Skeletal muscle tissue (tissue), 4 donors: ENCODE results near the gene C4orf50. TPM values are rescaled to one million over a fixed set of nuclear protein-coding genes. Genes with fewer than 3 reads are reported as not detected.

Source experiments
- H3K27ac ChIP-seq: one replicate; pipeline ENCODE4 v1.7.0; 2013; ENCODE audit warnings: mild to moderate bottlenecking, low read depth, low read length, inconsistent platforms
- H3K27me3 ChIP-seq, 3 donors: one replicate each; pipeline ENCODE4 v1.7.0; 2013; ENCODE audit warnings: low read length in 3 of 3; ENCODE audit not compliant: control insufficient read depth in 3 of 3, insufficient read depth in 3 of 3
- H3K36me3 ChIP-seq, 3 donors: one replicate each; pipeline ENCODE4 v1.7.0; 2013; ENCODE audit warnings: low read length in 3 of 3; ENCODE audit not compliant: control insufficient read depth in 3 of 3, insufficient read depth in 3 of 3
- H3K4me1 ChIP-seq, 3 donors: one replicate each; pipeline ENCODE4 v1.7.0; 2013; ENCODE audit warnings: low read length in 3 of 3, mild to moderate bottlenecking in 3 of 3; ENCODE audit not compliant: control insufficient read depth in 3 of 3, insufficient read depth in 3 of 3
- H3K4me3 ChIP-seq, 3 donors: one replicate each; pipeline ENCODE4 v1.7.0; 2013; ENCODE audit warnings: low read length in 3 of 3
- H3K9ac ChIP-seq, 3 donors: one replicate each; pipeline ENCODE4 v1.7.0; 2013; ENCODE audit warnings: low read length in 3 of 3, mild to moderate bottlenecking in 3 of 3, moderate library complexity in 2 of 3, low read depth in 1 of 3
- H3K9me3 ChIP-seq, 3 donors: one replicate each; pipeline ENCODE4 v1.7.0; 2013; ENCODE audit warnings: low read length in 3 of 3; ENCODE audit not compliant: control insufficient read depth in 3 of 3
- total RNA-seq: library from RNA; depleted of rRNA; stranded (reverse); fragments of >200 nt; gene quantifications from one replicate; pipeline ENCODE4 v1.2.3, GENCODE V29; 2014
- donor health status: Osteomylitis.

C4orf50 gene
- total RNA-seq, 1 donor from 2014 or later = not detected

GRCh38 chr4:6019316-6020263 lies 1.4 kb upstream of the C4orf50 start:
- no peak overlapping the region for H3K27ac ChIP-seq
- no peaks in the 10 kb centered on the region for H3K36me3 ChIP-seq
- peaks cover 8 to 44% (median 34%) of the 10 kb centered on the region in 3 donors for H3K27me3 ChIP-seq
- H3K9ac ChIP-seq = no peak overlapping the region
- H3K4me3 ChIP-seq = no peak overlapping the region
- no peaks in the 10 kb centered on the region for H3K4me1 ChIP-seq
- no peaks in the 10 kb centered on the region for H3K9me3 ChIP-seq

GRCh38 chr4:6017800-6018199 lies 431 bp downstream of the C4orf50 start:
- H3K27me3 ChIP-seq = peaks cover 2 to 35% (median 25%) of the 10 kb centered on the region in 3 donors
- no peak overlapping the region for H3K27ac ChIP-seq
- no peak overlapping the region for H3K4me3 ChIP-seq
- H3K9ac ChIP-seq = no peak overlapping the region
- H3K36me3 ChIP-seq = no peaks in the 10 kb centered on the region
- no peaks in the 10 kb centered on the region for H3K4me1 ChIP-seq
- no peaks in the 10 kb centered on the region for H3K9me3 ChIP-seq

- no peak overlapping the region for H3K9ac ChIP-seq
- H3K36me3 ChIP-seq = no peaks in the 10 kb centered on the region
- H3K4me1 ChIP-seq = no peaks in the 10 kb centered on the region
- H3K4me3 ChIP-seq = no peak overlapping the region
- peaks cover 0 to 29% (median 25%) of the 10 kb centered on the region in 3 donors for H3K27me3 ChIP-seq
- H3K9me3 ChIP-seq = no peaks in the 10 kb centered on the region
- H3K27ac ChIP-seq = no peak overlapping the region
These were observed 1.2 kb downstream of the C4orf50 start for GRCh38 chr4:6017030-6017429.

GRCh38 chr4:6013564-6013963 lies 4.7 kb downstream of the C4orf50 start:
- no peaks in the 10 kb centered on the region for H3K36me3 ChIP-seq
- H3K27me3 ChIP-seq = peaks cover 11 to 40% (median 23%) of the 10 kb centered on the region in 3 donors
- H3K27ac ChIP-seq = no peak overlapping the region
- no peak overlapping the region for H3K4me3 ChIP-seq
- H3K9me3 ChIP-seq = no peaks in the 10 kb centered on the region
- H3K9ac ChIP-seq = no peak overlapping the region
- H3K4me1 ChIP-seq = peaks cover 0 to 2% (median 0%) of the 10 kb centered on the region in 3 donors

GRCh38 chr4:6012200-6012599 lies 6.0 kb downstream of the C4orf50 start:
- Histone ChIP-seq H3K4me1 (peaks cover 0 to 2% (median 0%) of the 10 kb centered on the region in 3 donors), H3K36me3 (no peaks in the 10 kb centered on the region), H3K27me3 (peaks cover 14 to 40% (median 19%) of the 10 kb centered on the region in 3 donors), H3K27ac (no peak overlapping the region), H3K9me3 (no peaks in the 10 kb centered on the region), H3K4me3 (no peak overlapping the region), H3K9ac (no peak overlapping the region)

- no peak overlapping the region for H3K27ac ChIP-seq
- no peaks in the 10 kb centered on the region for H3K36me3 ChIP-seq
- no peaks in the 10 kb centered on the region for H3K9me3 ChIP-seq
- no peak overlapping the region for H3K4me3 ChIP-seq
- H3K4me1 ChIP-seq = peaks cover 0 to 2% (median 0%) of the 10 kb centered on the region in 3 donors
- peaks cover 19 to 44% (median 25%) of the 10 kb centered on the region in 3 donors for H3K27me3 ChIP-seq
- H3K9ac ChIP-seq = no peak overlapping the region
These were observed 6.5 kb downstream of the C4orf50 start for GRCh38 chr4:6011686-6012085.

GRCh38 chr4:6011271-6011671 lies 7.0 kb downstream of the C4orf50 start:
- peaks cover 0 to 2% (median 0%) of the 10 kb centered on the region in 3 donors for H3K4me1 ChIP-seq
- no peaks in the 10 kb centered on the region for H3K36me3 ChIP-seq
- no peak overlapping the region for H3K4me3 ChIP-seq
- H3K9ac ChIP-seq = no peak overlapping the region
- H3K9me3 ChIP-seq = no peaks in the 10 kb centered on the region
- no peak overlapping the region for H3K27ac ChIP-seq
- H3K27me3 ChIP-seq = peaks cover 23 to 45% (median 29%) of the 10 kb centered on the region in 3 donors

GRCh38 chr4:6010789-6011188 lies 7.4 kb downstream of the C4orf50 start:
- Histone ChIP-seq H3K9ac (no peak overlapping the region), H3K27me3 (peaks cover 27 to 49% (median 29%) of the 10 kb centered on the region in 3 donors), H3K27ac (no peak overlapping the region), H3K4me3 (no peak overlapping the region), H3K36me3 (no peaks in the 10 kb centered on the region), H3K4me1 (peaks cover 0 to 2% (median 0%) of the 10 kb centered on the region in 3 donors), H3K9me3 (no peaks in the 10 kb centered on the region)

GRCh38 chr4:6009452-6009851 lies 8.8 kb downstream of the C4orf50 start:
- Histone ChIP-seq H3K4me1 (peaks cover 0 to 2% (median 0%) of the 10 kb centered on the region in 3 donors), H3K36me3 (no peaks in the 10 kb centered on the region), H3K9me3 (no peaks in the 10 kb centered on the region), H3K9ac (no peak overlapping the region), H3K27ac (no peak overlapping the region), H3K4me3 (no peak overlapping the region), H3K27me3 (peaks cover 29 to 59% (median 29%) of the 10 kb centered on the region in 3 donors)

- Histone ChIP-seq H3K27ac (no peak overlapping the region), H3K9ac (no peak overlapping the region), H3K9me3 (no peaks in the 10 kb centered on the region), H3K36me3 (no peaks in the 10 kb centered on the region), H3K4me1 (peaks cover 0 to 2% (median 0%) of the 10 kb centered on the region in 3 donors), H3K4me3 (no peak overlapping the region), H3K27me3 (peaks cover 29 to 59% (median 29%) of the 10 kb centered on the region in 3 donors)
These were observed 9.4 kb downstream of the C4orf50 start for GRCh38 chr4:6008766-6009385.
